SIG-M5 treated with dmso at 0.1 percent for 504 hours (cell line): ENCODE measurements around the gene LY6G5B.

Experiments
- DNase-seq: peaks from one replicate; lab custom pipeline; 2025; ENCODE audit not compliant: unreplicated experiment; lab: John Stamatoyannopoulos, UW

Gene LY6G5B

GRCh38 chr6:31669676-31670075 is at the start of gene LY6G5B:
Gene LY6G5B, plus strand, starts transcription at chr6:31669976. Its CDS starts 975 bp downstream, at chr6:31670951.
- no peak for DNase-seq

DNA sequence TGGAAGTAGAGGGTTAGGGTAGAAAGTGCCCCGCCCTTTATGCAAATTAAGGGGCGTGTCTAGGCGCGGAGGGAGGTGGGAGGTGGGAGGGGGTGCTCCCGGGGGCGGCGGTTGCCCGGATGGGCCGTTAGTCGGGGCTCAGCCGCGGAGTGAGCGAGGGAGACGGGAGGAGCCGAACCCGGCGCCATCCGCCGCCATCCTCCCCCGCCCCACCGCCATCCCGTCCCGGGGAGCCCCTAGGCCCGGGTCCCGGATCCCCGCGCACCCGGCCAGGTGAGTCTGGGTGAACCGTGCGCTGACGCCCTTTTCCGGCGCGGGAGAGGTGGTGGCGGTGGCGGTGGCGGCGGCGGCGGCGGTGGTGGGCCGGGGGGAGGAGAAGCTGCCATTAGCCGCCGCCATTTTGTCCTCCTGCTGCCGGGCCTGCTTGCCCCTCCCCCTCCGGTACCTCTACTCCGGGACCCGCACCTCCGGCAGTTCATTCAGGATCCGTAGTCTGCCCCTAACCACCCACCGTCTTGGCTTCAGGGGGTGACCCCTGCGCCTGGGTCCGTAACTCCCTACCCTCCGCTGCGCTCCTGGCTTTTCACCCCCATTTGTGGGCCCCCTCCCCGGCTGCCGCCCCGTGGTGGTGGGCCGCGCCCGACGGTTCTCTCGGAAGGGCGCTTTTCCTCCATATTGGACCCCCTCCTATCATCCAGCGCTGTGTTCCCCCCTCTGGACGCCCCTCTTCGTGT is 49.0 kb upstream of the LY6G5B start, which contains the start of gene PRRC2A:
Gene PRRC2A (plus strand): TSS at position 130 of the 734 bp plus-strand sequence. CDS start 2,075 bp downstream, outside the sequence.
- DNase-seq = peak; percentile 71

- DNase-seq = no peak
These were observed 48.3 kb upstream of the LY6G5B start for GRCh38 chr6:31621320-31621939.

- DNase-seq = no peak
These were observed 47.8 kb upstream of the LY6G5B start for GRCh38 chr6:31621991-31622390.

DNA sequence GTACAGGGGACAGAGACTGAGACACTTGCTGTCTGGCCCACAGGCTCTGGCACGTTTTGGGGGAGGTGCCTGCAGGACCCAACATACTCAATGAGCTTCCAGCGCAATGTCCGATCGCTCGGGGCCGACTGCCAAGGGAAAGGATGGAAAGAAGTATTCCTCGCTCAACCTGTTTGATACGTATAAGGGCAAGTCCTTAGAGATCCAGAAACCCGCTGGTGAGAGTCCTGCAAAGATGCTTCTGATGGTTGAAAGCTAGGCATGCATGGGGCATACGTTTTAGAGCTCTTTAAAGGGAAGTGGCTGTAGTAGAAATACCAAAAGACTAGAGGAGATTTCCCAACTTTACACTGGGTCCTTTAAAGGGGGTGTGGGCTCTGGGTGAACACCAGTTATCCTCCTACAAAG is 47.1 kb upstream of the LY6G5B start:
- DNase-seq = peak; percentile 89

GRCh38 chr6:31624070-31624469 is 45.7 kb upstream of the LY6G5B start:
- DNase-seq = no peak

DNA sequence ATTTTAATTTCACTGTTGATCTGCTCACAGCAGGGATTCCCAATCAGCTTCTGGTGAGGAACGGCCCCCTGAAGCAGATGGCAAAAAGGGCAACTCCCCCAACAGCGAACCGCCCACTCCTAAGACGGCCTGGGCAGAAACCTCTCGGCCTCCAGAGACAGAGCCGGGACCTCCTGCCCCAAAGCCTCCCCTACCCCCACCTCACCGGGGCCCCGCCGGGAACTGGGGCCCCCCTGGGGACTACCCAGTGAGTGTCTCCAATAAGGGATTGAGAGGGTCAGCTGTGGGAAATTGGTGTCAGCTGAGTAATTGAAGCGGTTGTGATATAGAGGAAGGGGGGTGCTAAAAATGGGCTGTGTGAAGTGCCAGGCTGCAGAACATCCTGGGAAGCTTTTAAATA is 42.8 kb upstream of the LY6G5B start:
- DNase-seq = no peak

- DNase-seq = no peak
These were observed 42.0 kb upstream of the LY6G5B start for GRCh38 chr6:31627690-31628287.

GRCh38 chr6:31629014-31629413 is 40.8 kb upstream of the LY6G5B start:
- DNase-seq = no peak

- no peak for DNase-seq
These were observed 39.4 kb upstream of the LY6G5B start for GRCh38 chr6:31630177-31630934.

- no peak for DNase-seq
These were observed 38.6 kb upstream of the LY6G5B start for GRCh38 chr6:31631209-31631608.

- DNase-seq = no peak
These were observed 38.0 kb upstream of the LY6G5B start for GRCh38 chr6:31631681-31632278.

DNA sequence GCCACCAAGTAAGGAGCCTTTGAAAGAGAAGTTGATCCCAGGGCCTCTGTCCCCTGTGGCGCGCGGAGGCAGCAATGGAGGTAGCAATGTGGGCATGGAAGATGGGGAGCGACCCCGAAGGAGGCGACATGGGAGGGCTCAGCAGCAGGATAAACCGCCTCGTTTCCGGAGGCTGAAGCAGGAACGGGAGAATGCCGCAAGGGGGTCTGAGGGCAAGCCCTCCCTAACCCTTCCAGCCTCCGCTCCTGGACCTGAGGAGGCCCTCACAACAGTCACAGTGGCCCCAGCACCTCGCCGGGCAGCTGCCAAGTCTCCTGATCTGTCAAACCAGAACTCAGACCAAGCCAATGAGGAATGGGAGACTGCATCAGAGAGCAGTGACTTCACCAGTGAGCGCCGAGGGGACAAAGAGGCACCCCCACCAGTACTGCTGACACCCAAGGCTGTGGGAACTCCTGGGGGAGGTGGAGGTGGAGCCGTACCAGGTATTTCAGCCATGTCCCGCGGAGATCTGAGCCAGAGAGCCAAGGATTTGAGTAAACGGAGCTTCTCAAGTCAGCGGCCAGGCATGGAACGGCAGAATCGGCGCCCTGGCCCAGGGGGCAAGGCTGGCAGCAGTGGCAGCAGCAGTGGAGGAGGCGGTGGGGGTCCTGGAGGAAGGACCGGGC is 37.4 kb upstream of the LY6G5B start:
- no peak for DNase-seq

- DNase-seq = no peak
These were observed 36.3 kb upstream of the LY6G5B start for GRCh38 chr6:31633447-31633846.

DNA sequence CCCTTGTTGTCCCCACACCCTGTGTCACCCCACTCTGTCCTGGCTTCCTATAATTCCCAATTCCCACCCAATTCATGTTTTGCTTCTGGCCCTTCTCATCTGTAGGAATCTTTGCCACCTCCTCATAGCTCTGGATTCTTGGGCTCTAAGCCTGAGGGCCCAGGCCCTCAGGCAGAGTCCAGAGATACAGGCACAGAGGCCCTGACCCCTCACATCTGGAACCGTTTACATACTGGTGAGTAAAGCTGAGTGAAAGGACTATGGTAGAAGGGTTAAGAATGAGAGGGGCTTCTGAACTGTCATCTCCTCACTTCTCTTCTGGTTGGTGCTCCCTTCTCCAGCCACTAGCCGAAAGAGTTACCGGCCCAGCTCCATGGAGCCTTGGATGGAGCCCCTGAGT is 35.6 kb upstream of the LY6G5B start:
- DNase-seq = no peak

DNA sequence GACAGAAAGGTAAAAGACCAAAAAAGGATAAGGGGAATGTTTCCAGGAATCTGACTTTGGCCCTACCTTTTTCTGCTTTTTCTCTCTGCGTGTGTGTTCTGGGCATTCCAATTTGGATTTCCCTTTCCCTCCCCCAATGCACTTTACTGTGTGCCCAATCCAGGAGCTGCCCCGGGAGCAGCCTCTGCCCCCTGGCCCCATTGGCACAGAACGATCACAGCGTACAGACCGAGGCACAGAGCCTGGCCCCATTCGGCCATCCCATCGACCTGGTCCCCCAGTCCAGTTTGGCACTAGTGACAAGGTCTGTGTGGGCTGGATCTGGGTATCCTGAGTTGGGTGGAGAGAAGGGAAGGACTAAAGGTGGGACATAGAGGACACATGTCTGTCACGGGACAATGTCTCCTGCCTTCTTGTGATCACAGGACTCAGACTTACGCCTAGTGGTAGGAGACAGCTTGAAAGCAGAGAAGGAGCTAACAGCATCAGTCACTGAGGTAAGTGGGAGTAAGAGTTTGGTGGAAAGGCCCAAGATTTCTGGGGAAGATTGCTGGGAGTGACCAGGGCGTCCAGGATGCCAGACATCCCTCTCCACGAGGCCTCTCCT is 34.7 kb upstream of the LY6G5B start:
- DNase-seq = no peak

DNA sequence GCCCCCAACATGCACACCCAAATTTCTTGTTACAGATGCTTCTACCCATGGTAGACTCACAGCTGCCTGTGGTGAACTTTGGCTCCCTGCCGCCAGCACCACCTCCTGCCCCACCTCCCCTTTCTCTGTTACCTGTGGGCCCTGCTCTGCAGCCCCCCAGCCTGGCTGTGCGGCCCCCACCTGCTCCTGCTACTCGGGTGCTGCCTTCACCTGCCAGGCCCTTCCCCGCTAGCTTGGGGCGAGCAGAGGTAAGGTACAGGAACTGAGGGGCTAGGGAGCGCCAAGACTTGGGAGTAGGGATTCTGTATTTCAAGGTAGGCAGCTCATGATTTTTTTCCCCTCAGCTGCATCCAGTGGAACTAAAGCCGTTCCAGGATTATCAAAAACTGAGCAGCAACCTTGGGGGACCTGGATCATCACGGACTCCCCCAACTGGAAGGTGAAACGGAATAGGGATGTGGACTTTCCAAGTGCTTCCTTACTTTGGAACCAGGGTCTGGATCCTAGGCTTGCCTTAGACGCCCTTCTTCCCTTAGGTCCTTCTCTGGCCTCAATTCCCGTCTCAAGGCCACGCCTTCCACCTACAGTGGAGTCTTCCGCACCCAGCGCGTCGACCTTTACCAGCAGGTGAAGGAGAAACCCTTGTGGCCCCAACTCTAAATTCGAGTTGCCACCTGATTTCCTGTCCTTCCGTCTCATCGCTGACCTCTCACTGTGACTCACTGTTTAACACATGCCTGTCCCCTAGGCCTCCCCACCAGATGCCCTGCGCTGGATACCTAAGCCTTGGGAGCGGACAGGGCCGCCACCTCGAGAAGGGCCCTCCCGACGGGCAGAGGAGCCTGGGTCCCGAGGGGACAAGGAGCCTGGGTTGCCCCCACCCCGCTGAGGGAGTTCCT is 32.8 kb upstream of the LY6G5B start:
- no peak for DNase-seq

- DNase-seq = no peak
These were observed 30.7 kb upstream of the LY6G5B start for GRCh38 chr6:31639043-31639442.

GRCh38 chr6:31639449-31639861 is 30.3 kb upstream of the LY6G5B start:
- no peak for DNase-seq
